HEK293 (cell line): ENCODE measurements around the gene DLL1.

Experiments used
- CTCF ChIA-PET: fragments of 350-600 bp; formaldehyde crosslinking; extraction: SDS; loops from one replicate; lab custom pipeline; 2021; ENCODE audit warnings: antibody characterized with exemption; lab: Yijun Ruan, JAX
- POLR2A ChIA-PET: fragments of 300-600 bp; formaldehyde crosslinking; extraction: SDS; loops from one replicate; lab custom pipeline; 2020; ENCODE audit warnings: antibody characterized with exemption, inconsistent platforms; lab: Yijun Ruan, JAX
- H3K27ac ChIP-seq: fragments of 200-500 bp; sonication (Bioruptor generic); 2 replicates; pipeline ENCODE4 v1.5.1; 2014; ENCODE audit warnings: low read depth, low read length, control low read depth, inconsistent platforms; ENCODE audit errors: extremely low read depth
- H3K36me3 ChIP-seq, 2 experiments: fragments of 200-500 bp in 1 of 2; sonication (Bioruptor generic) in 1 of 2; 1 replicate in 1 of 2; 2 replicates in 1 of 2; pipeline ENCODE4 v1.5.1; 2014 to 2017; ENCODE audit warnings: inconsistent platforms in 2 of 2, low read length in 2 of 2; ENCODE audit not compliant: control insufficient read depth in 2 of 2, insufficient read depth in 1 of 2
- H3K4me1 ChIP-seq: fragments of 200-500 bp; sonication (Bioruptor generic); 2 replicates; pipeline ENCODE4 v1.5.1; 2014; ENCODE audit warnings: mild to moderate bottlenecking, low read length, inconsistent platforms; ENCODE audit not compliant: control insufficient read depth, insufficient read depth
- H3K4me3 ChIP-seq: 2 replicates; pipeline ENCODE4 v1.5.1; 2011; ENCODE audit warnings: low read depth, mild to moderate bottlenecking, control low read depth, low read length, moderate library complexity
- H3K9me3 ChIP-seq: fragments of 200-500 bp; sonication (Bioruptor generic); 2 replicates; pipeline ENCODE4 v1.5.1; 2014; ENCODE audit warnings: low read depth, low read length, inconsistent platforms; ENCODE audit not compliant: control insufficient read depth, insufficient read depth
- FEZF1 ChIP-seq: fragments of 450-650 bp; formaldehyde crosslinking; IDR thresholded peaks from 2 replicates; pipeline ENCODE4 v1.5.1; 2016; ENCODE audit warnings: missing biosample characterization, missing genetic modification characterization
- GLIS1 ChIP-seq: fragments of 450-650 bp; formaldehyde crosslinking; IDR thresholded peaks from 2 replicates; pipeline ENCODE4 v1.5.1; 2016; ENCODE audit warnings: missing biosample characterization, missing genetic modification characterization
- KLF9 ChIP-seq: fragments of 450-650 bp; formaldehyde crosslinking; IDR thresholded peaks from 2 replicates; pipeline ENCODE4 v1.5.1; 2016; ENCODE audit warnings: missing biosample characterization, missing genetic modification characterization, low read depth
- SCRT2 ChIP-seq: fragments of 450-650 bp; formaldehyde crosslinking; IDR thresholded peaks from 2 replicates; pipeline ENCODE4 v1.5.1; 2016; ENCODE audit warnings: missing biosample characterization, missing genetic modification characterization
- TCF7L2 ChIP-seq: IDR thresholded peaks from 2 replicates; pipeline ENCODE4 v1.6.1; 2011; ENCODE audit warnings: low read depth, mild to moderate bottlenecking, inconsistent platforms, low read length, moderate library complexity, borderline replicate concordance
- TRIM28 ChIP-seq: IDR thresholded peaks from 2 replicates; pipeline ENCODE4 v1.6.1; 2011; ENCODE audit warnings: low read length, control low read depth, borderline replicate concordance
- ZBTB1 ChIP-seq: fragments of 450-650 bp; formaldehyde crosslinking; IDR thresholded peaks from 2 replicates; pipeline ENCODE4 v1.5.1; 2016; ENCODE audit warnings: missing biosample characterization, missing genetic modification characterization
- ZBTB17 ChIP-seq: fragments of 450-650 bp; formaldehyde crosslinking; IDR thresholded peaks from 2 replicates; pipeline ENCODE4 v1.5.1; 2016; ENCODE audit warnings: missing biosample characterization, missing genetic modification characterization
- ZIC2 ChIP-seq: fragments of 450-650 bp; formaldehyde crosslinking; IDR thresholded peaks from 2 replicates; pipeline ENCODE4 v1.5.1; 2016; ENCODE audit warnings: missing biosample characterization, missing genetic modification characterization
- ZNF10 ChIP-seq: fragments of 450-650 bp; formaldehyde crosslinking; IDR thresholded peaks from 2 replicates; pipeline ENCODE4 v1.5.1; 2017; ENCODE audit warnings: missing biosample characterization, missing genetic modification characterization
- ZNF324 ChIP-seq: fragments of 450-650 bp; formaldehyde crosslinking; IDR thresholded peaks from 2 replicates; pipeline ENCODE4 v1.5.1; 2016; ENCODE audit warnings: missing biosample characterization, missing genetic modification characterization
- ZNF335 ChIP-seq: fragments of 450-650 bp; formaldehyde crosslinking; conservative IDR thresholded peaks from 2 replicates; pipeline ENCODE4 v1.5.1; 2016; ENCODE audit warnings: missing biosample characterization, missing genetic modification characterization
- ZNF514 ChIP-seq: fragments of 450-650 bp; formaldehyde crosslinking; IDR thresholded peaks from 2 replicates; pipeline ENCODE4 v1.5.1; 2016; ENCODE audit warnings: missing biosample characterization, missing genetic modification characterization
- ZNF585B ChIP-seq: fragments of 450-650 bp; formaldehyde crosslinking; IDR thresholded peaks from 2 replicates; pipeline ENCODE4 v1.5.1; 2016; ENCODE audit warnings: missing biosample characterization, missing genetic modification characterization
- ZNF600 ChIP-seq: fragments of 450-650 bp; formaldehyde crosslinking; IDR thresholded peaks from 2 replicates; pipeline ENCODE4 v1.5.1; 2016; ENCODE audit warnings: missing biosample characterization, missing genetic modification characterization
- ZNF626 ChIP-seq: fragments of 450-650 bp; sonication (Bioruptor Pico); formaldehyde crosslinking; IDR thresholded peaks from 2 replicates; pipeline ENCODE4 v1.5.1; 2018; ENCODE audit warnings: missing biosample characterization, missing genetic modification characterization, inconsistent platforms
- ZNF629 ChIP-seq: fragments of 450-650 bp; formaldehyde crosslinking; IDR thresholded peaks from 2 replicates; pipeline ENCODE4 v1.5.1; 2017; ENCODE audit warnings: missing biosample characterization, missing genetic modification characterization
- ZNF747 ChIP-seq: fragments of 450-650 bp; formaldehyde crosslinking; IDR thresholded peaks from 2 replicates; pipeline ENCODE4 v1.5.1; 2016; ENCODE audit warnings: missing biosample characterization, missing genetic modification characterization
- ZNF76 ChIP-seq: fragments of 450-650 bp; formaldehyde crosslinking; IDR thresholded peaks from 2 replicates; pipeline ENCODE4; 2016; ENCODE audit warnings: low read depth, missing biosample characterization, missing genetic modification characterization, borderline replicate concordance
- ZSCAN30 ChIP-seq: fragments of 450-650 bp; IDR thresholded peaks from 2 replicates; pipeline ENCODE4 v1.5.1; 2018; ENCODE audit warnings: missing biosample characterization, mild to moderate bottlenecking, missing genetic modification characterization, moderate library complexity
- TF ChIP-seq, protein P1 (sequence below): fragments of 450-650 bp; formaldehyde crosslinking; IDR thresholded peaks from 2 replicates; pipeline ENCODE4 v1.5.1; 2016; ENCODE audit warnings: missing biosample characterization, missing genetic modification characterization
- TF ChIP-seq, protein P2 (sequence below): fragments of 450-650 bp; formaldehyde crosslinking; IDR thresholded peaks from 2 replicates; pipeline ENCODE4 v1.5.1; 2016; ENCODE audit warnings: missing biosample characterization, missing genetic modification characterization
- TF ChIP-seq, protein P3 (sequence below): fragments of 450-650 bp; formaldehyde crosslinking; IDR thresholded peaks from 2 replicates; pipeline ENCODE4 v1.5.1; 2017; ENCODE audit warnings: missing biosample characterization, missing genetic modification characterization

The DLL1 gene

GRCh38 chr6:170294813-170295509, 4.1 kb upstream of the DLL1 start:
- ChIA-PET POLR2A (no interaction called here), CTCF (interaction anchor here (0.6 to 3.2 kb wide), 6 partner anchors 17 to 464 kb away, joined by 3 to 21 read pairs (median 4); no protein-coding TSS in a partner anchor)
- H3K36me3 ChIP-seq = no peaks in the 10 kb centered on the region
- H3K27ac ChIP-seq = peak overlapping the region; percentile 57; the same call in 1 of the 2 replicates
- no peaks in the 10 kb centered on the region for H3K9me3 ChIP-seq
- TF ChIP-seq ZBTB1 (tag by site-specific recombination) (no peak), ZNF626 (no peak), ZBTB17 (tag by site-specific recombination) (0 out of 2 replicates have a peak, but pooled peaks have one; percentile 8), KLF9 (tag by site-specific recombination) (peak; percentile 64), ZNF335 (tag by site-specific recombination) (peak; percentile 82)
- TF ChIP-seq, protein P1, sequence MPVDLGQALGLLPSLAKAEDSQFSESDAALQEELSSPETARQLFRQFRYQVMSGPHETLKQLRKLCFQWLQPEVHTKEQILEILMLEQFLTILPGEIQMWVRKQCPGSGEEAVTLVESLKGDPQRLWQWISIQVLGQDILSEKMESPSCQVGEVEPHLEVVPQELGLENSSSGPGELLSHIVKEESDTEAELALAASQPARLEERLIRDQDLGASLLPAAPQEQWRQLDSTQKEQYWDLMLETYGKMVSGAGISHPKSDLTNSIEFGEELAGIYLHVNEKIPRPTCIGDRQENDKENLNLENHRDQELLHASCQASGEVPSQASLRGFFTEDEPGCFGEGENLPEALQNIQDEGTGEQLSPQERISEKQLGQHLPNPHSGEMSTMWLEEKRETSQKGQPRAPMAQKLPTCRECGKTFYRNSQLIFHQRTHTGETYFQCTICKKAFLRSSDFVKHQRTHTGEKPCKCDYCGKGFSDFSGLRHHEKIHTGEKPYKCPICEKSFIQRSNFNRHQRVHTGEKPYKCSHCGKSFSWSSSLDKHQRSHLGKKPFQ (tag by site-specific recombination) = peak; percentile 69; the same call in 1 of the 2 replicates
- TF ChIP-seq, all 188 proteins: peak for 4
- peaks cover 8% of the 10 kb centered on the region for H3K4me1 ChIP-seq
- H3K4me3 ChIP-seq = peak overlapping the region; percentile 49

- H3K27ac ChIP-seq = no peak overlapping the region; the same call in 1 of the 2 replicates
- ChIA-PET CTCF (interaction anchor here (0.6 to 3.2 kb wide), 7 partner anchors 16 to 463 kb away, joined by 3 to 21 read pairs (median 4); no protein-coding TSS in a partner anchor), POLR2A (no interaction called here)
- H3K4me1 ChIP-seq = peaks cover 8% of the 10 kb centered on the region
- H3K36me3 ChIP-seq = no peaks in the 10 kb centered on the region
- TF ChIP-seq ZNF514 (tag by site-specific recombination) (no peak), ZNF585B (tag by site-specific recombination) (no peak), ZIC2 (tag by site-specific recombination) (peak; percentile 92), TCF7L2 (no peak), ZNF747 (tag by site-specific recombination) (no peak), ZNF10 (tag by site-specific recombination) (peak; percentile 65; the same call in 1 of the 2 replicates), FEZF1 (tag by site-specific recombination) (peak; percentile 20; the same call in 1 of the 2 replicates), SCRT2 (tag by site-specific recombination) (peak; percentile 15; the same call in 1 of the 2 replicates), ZNF76 (tag by site-specific recombination) (no peak), TRIM28 (0 out of 2 replicates have a peak, but pooled peaks have one; percentile 58), GLIS1 (peak; percentile 77), ZSCAN30 (tag by site-specific recombination) (0 out of 2 replicates have a peak, but pooled peaks have one; percentile 29), ZNF324 (no peak), ZNF629 (tag by site-specific recombination) (peak; percentile 36; the same call in 1 of the 2 replicates), ZNF600 (0 out of 2 replicates have a peak, but pooled peaks have one; percentile 18)
- TF ChIP-seq, protein P2, sequence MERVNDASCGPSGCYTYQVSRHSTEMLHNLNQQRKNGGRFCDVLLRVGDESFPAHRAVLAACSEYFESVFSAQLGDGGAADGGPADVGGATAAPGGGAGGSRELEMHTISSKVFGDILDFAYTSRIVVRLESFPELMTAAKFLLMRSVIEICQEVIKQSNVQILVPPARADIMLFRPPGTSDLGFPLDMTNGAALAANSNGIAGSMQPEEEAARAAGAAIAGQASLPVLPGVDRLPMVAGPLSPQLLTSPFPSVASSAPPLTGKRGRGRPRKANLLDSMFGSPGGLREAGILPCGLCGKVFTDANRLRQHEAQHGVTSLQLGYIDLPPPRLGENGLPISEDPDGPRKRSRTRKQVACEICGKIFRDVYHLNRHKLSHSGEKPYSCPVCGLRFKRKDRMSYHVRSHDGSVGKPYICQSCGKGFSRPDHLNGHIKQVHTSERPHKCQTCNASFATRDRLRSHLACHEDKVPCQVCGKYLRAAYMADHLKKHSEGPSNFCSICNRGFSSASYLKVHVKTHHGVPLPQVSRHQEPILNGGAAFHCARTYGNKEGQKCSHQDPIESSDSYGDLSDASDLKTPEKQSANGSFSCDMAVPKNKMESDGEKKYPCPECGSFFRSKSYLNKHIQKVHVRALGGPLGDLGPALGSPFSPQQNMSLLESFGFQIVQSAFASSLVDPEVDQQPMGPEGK (tag by site-specific recombination) = 0 out of 2 replicates have a peak, but pooled peaks have one; percentile 30
- TF ChIP-seq, protein P3, sequence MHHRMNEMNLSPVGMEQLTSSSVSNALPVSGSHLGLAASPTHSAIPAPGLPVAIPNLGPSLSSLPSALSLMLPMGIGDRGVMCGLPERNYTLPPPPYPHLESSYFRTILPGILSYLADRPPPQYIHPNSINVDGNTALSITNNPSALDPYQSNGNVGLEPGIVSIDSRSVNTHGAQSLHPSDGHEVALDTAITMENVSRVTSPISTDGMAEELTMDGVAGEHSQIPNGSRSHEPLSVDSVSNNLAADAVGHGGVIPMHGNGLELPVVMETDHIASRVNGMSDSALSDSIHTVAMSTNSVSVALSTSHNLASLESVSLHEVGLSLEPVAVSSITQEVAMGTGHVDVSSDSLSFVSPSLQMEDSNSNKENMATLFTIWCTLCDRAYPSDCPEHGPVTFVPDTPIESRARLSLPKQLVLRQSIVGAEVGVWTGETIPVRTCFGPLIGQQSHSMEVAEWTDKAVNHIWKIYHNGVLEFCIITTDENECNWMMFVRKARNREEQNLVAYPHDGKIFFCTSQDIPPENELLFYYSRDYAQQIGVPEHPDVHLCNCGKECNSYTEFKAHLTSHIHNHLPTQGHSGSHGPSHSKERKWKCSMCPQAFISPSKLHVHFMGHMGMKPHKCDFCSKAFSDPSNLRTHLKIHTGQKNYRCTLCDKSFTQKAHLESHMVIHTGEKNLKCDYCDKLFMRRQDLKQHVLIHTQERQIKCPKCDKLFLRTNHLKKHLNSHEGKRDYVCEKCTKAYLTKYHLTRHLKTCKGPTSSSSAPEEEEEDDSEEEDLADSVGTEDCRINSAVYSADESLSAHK (tag by site-specific recombination) = peak; percentile 44; the same call in 1 of the 2 replicates
- H3K4me3 ChIP-seq = no peak overlapping the region
- H3K9me3 ChIP-seq = no peaks in the 10 kb centered on the region
Observed at GRCh38 chr6:170294298-170294730, 3.4 kb upstream of the DLL1 start.
